Right kidney (tissue), 1 donor: ENCODE results near the gene DYRK4.

Source experiments
- DNase-seq: peaks from one replicate; pipeline ENCODE4 v3.0.0-alpha.2; 2016

DYRK4 gene

DNA sequence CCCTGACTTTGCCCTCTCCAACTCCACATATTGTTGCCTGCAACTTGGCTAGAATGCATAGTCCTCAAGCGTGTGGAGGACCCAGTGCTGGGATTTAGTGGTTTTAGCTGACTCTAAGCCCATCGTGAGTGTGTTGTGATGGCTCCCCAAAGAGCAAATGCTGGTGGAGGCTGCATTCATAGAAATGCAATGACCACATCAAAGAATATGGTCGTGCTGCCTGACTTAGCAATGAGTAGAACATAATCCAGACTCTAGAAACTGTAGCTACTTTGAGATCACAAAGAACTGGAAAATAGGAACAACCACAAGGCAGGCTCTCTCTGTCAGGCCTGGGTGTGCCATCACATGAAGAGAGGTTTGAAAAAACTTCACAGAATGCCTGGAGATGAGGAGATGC, 1.3 kb downstream of the DYRK4 start:
- DNase-seq: no peak

DNA sequence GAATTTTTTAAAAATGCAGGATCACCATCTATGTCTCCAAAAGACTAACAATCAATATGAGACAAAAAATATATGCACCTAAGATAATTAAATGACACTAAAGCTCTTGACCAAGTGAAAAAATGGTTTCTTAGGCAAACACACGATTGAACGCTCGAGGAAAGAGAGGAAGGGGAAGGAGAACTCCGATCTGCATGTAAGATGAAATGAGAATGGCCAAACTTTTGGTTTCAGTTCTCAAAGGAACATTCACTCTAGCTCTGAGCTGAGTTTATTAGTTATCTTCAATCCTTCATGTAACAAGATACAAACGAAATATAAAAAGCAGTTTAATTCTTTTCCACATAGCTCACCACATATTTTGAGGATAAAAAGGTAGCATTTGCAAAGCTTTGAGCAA, 2.8 kb downstream of the DYRK4 start:
- DNase-seq: no peak

DNA sequence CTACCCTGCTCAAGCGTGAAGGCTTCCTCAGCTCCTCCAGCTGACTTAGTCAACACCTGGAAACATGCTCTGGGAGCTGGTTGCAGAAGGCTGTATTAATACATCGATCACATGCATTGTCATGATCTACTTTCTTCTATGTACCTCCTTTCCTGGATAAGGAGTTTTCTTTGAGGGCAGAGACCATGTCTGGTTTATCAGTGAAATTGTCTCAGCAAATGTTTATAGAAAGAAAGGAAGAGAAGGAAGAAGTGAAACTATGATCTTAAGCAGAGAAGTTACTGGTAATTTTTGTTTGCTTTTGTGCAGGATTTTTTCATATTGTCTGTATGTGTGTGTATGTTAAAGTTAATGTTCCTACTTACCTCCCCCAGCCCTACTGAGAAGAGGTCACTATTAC, 4.5 kb downstream of the DYRK4 start:
- no peak for DNase-seq

DNA sequence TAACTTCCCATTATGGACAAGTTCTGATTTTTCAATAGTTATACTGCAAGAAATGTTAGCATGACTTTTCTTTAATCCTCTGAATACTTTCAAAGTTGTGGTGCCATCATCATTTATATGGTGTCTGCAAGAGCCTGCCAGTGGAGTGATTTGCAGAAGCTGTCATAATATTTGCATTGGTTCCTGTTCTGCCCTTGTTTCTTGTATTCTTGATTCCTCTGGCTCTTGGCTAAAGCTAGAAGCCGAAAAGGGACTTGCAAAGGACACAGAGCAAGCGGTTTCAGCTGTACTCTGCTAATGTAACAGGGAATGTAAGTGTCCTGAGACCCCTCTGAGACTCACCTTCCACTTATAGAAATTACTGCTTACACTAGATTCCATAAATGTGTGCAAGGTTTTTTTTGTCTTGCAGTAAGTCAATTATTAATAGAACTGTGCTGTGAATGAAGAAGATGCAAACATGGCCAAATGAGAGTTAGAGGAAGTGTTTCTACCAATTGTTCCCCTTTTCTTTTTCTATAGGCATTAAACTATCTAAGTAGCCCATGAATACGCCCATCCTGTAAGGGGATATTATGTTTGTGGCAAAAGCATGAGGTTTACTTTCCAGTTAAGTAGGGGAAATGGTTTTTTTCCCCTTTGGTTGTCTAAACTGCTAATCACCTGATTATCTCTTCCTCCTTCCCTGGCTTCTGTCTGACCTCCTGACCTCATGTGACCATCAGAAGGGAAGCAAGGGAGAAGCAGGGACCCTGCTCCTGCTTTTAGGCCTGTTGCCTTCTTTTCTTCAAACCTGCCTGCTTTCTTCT, 5.3 kb downstream of the DYRK4 start:
- DNase-seq: no peak

DNA sequence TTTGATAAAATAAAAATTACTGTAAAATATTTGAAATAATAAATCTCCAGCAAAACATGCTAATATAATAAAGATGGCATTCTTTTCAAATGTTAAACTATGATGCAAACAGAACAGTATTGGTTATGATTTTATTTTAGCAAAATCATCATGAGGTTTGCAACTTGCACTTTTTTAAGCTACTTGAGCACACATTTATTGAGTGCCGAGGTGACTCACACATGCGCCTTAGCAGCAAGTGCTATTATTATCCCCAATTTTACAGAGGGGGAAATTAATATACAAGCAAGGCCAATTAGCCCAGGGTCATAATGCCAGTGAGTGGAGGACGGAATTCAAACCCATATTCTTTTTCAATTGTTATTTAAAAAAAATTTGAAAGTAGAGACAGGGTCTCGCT, 7.3 kb downstream of the DYRK4 start:
- DNase-seq: no peak

DNA sequence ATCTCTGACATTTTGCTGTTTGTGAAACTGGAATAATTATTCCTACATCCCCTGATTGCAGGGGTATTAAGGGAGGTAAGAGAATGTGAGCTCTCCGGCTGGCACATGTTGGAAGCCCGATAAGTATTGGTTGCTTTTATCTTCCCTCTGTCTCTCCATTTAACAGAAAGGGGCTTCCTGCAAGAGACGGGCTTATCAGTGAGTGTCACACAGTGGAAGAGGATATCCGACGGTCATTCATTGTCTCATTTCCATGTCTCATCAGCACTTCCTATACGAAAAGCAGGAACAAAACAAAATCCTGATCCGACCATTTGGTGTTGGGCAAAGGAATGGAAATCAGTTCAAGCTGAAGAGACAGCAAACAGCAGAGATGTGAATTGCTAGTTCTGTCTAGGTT, 10.7 kb downstream of the DYRK4 start:
- no peak for DNase-seq

DNA sequence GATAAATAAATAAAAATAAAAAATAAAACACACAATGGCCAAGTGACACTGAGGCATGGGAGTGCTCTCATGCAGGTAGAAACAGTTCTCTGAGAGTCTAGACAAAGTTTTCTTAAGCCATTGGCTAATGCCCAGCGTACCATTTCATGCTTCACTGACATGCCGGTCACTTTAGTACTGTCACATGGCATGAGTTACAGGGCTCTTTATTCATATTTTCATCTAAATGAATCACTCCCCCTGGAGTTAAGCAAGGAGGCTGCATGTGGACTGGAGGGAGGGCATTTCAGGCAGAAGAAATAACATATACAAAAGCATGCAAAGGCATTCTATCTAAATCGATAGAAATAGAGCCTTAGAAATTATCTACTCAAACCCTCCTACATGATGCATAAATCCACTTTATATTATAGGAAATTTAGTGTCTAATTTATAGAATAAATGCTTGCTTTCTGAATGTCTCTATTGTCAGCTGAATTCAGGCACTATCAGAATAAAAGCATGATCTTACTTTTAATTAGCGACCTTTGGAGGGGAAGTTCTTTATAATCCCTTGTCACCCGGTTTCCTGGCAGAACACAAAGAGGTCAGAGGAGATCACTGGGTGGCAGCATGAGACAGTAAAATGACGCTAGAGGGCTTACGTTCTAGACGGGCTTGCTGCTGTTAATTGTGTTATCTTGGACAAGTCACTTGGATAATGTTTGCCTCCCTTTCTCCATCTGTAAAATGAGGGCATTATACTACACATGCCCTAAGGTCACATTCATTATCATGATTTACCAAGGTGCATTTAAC, 17.5 kb downstream of the DYRK4 start:
- DNase-seq: no peak

DNA sequence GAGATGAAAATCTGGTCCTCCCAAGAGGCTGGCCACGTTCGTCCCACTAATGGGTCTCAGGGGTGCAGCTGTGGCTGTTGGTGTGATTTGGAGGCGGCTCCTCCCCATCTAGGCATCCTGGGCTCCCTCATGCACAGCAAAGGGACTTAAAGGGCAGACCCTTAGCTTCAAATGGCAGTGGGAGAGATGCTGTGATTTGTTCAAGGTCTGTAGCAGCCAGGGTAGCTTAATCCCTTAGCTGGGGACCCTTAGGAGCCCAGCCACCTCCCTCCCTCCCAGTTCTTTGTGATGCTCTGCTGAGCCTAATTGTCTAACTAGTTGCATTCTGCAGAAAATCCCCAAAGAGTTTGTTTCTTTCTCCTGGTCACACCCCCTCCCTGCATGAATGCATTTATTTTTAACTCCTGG, 18.3 kb downstream of the DYRK4 start:
- DNase-seq: no peak

DNA sequence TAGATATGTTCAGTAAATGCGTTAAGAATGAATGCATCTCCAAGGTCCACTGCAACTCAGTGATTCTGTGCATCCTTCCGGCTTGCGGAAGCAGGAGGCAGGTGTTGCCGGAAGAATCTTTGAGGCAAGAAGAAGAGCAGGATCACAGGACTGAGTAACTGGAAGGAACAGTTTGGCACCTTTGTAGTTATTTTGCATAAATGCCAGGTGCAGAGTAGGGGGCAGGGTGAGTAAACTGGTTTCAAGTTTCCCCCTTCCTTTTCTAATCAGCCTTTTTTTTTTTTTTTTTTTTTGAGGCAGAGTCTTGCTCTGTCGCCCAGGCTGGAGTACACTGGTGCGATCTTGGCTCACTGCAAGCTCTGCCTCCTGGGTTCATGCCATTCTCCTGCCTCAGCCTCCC, 22.3 kb downstream of the DYRK4 start:
- no peak for DNase-seq

DNA sequence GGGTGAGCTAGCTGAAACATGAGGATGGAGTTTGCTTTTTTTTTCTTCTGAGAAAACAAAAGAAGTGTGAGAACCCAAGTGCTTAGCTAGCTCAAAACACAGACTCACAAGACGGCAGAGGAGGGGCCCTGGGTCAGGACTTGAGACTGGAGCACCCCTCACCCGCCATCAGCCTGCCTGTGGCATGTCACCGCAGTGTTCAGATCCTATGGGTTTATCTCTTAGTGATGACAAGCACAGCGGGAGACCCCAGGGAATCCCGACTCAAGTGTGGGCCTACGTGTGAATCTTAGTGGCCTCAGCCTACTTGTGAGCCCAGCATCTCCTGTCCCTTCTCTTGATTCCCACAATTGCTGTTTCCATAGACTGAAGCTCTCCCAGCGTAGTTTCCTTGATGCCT, 22.9 kb downstream of the DYRK4 start:
- DNase-seq: no peak

DNA sequence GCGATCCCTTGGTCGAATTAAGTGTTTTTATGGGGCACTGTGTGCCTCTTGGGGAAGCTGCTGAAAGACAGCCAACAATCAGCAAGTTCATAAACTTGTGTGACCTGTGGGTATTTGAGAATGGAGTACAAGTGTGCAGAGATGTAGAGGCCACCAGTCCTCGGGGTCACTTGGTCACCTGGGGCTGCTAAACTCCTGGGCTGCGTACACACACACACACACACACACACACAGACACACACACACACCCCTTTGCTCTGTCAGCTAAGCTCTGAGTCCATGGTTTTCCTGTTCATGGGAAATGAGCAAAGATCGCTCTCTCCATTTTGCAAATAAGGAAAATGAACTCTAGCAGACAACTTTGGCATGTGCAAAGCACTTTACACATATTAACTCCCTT, 24.5 kb downstream of the DYRK4 start:
- DNase-seq: no peak

DNA sequence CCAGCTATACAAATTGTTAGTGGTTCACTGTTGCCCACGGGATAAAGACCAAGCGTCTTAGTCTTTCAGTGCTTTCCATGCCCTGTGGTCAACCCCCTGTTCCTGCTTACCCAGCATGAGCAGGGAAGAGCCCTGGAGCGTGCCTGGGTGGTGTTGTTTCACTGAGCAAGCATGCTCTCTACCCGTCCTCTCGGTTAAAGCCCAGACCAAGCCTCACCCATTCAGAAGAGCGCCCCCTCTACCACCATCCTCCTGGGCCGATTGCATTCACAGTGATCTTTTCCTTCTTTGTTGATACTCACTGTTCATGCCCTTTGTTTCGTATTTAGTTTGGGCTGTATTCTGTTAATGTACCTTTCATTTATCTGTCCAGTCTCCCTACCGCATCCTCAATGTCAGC, 25.1 kb downstream of the DYRK4 start:
- no peak for DNase-seq

DNA sequence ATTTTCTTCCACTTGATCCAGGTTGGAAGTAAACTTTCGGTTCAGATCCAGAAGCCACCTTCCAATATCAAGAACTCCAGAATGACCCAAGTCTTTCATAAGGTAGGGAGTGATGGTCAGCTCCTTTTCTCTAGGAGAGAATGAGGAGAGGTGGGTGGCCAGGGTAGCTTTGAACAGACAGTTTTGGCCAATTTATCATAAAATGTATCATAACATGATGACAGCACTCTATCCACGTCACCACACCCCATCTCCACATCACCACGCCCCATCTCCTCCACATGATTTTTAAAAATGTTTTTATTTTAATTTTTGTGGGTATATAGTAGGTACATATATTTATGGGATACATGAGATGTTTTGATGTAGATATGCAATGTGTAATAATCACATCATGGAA, 26.9 kb downstream of the DYRK4 start:
- DNase-seq: no peak

DNA sequence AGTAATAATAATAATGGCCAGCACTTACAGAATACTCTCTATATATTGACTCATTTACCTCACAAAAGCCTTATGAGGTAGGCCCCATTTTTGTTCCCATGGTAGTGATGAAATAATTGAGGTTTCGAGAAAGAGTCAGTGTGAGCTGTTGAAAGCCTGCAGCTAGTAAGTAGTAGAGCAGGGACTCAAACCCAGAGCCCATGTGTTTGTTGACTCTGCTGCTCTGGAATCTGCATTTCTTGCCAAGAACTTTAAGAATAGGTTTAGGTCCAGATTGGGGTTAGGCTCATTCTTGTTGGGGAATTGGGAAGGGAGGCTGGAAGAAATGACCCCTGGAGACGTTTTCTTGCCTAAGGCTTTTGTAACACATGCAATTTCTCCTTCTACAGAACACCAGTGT, 27.9 kb downstream of the DYRK4 start:
- DNase-seq: no peak

DNA sequence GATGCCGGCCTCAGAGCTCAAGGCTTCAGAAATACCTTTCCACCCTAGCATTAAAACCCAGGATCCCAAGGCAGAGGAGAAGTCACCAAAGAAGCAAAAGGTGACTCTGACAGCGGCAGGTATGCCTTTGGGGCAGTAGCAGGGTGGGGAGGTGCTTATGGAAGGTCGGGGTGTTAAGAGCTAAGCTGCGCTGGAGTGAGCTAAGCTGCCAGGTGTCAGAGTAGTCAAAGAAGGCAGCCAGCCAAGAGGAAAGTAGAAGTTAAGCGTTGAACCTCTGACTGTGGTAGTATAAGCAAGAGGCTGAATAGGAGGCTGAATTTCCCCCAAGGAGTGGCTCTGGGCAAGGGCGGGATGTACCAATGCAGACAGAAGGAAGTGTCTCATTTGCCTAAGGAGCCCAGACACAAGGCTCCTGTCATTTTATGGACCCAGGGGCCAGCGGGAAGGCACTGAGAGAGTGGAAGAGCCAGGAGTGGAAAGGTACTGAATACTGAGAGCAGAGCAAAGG, 29.2 kb downstream of the DYRK4 start:
- no peak for DNase-seq

DNA sequence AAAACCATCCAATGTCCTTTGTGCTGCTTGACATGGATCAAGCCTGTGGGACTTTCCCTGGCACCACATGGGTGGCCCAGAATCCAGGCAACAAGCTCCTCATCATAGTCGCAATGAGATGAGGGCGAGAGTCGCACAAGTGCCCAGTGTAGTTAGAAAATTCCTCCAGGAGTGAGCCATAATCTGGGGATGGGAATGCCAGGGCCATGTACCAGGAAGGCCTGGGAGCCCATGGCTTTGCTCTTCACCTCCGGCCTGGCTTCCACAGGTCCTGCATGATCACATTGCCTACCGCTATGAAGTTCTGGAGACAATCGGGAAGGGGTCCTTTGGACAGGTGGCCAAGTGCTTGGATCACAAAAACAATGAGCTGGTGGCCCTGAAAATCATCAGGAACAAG, 33.9 kb downstream of the DYRK4 start:
- DNase-seq: no peak

DNA sequence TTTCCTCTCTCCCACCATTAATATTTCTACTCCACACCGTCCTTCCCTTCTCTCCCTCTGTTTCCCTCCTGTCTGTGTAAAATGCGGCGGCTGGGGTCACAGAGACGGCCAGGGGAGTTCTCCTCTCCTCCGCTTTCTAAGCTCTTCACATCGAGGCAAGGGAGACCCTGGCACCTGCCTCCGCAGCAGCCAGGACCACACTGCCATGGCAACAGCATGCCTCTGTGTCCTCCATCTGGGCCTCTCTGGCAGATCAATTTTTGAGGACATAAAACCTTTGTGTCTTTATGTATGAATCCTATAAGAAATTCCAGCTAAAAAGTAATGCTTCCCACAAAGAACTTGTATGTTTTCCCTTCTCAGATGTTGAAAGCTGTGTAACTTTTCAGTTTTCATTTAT, 41.4 kb downstream of the DYRK4 start:
- DNase-seq: no peak

DNA sequence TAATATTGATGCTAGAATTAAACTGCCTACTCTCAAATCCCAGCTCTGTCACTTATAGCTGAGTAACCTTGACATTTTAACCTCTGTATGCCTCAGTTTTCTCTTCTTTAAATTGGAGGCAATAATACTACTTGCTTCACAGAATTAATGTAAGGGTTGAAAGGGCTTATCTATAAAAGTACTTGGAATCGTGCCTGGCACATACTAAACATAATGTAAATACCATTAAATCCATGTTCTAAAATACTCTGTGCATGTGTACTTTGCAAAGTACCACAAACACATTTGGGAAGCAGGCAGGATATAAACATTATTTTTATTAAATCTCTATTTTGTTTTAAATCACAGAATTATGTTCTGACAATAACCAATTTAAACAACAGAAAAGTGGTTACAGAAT, 41.9 kb downstream of the DYRK4 start:
- DNase-seq: no peak

DNA sequence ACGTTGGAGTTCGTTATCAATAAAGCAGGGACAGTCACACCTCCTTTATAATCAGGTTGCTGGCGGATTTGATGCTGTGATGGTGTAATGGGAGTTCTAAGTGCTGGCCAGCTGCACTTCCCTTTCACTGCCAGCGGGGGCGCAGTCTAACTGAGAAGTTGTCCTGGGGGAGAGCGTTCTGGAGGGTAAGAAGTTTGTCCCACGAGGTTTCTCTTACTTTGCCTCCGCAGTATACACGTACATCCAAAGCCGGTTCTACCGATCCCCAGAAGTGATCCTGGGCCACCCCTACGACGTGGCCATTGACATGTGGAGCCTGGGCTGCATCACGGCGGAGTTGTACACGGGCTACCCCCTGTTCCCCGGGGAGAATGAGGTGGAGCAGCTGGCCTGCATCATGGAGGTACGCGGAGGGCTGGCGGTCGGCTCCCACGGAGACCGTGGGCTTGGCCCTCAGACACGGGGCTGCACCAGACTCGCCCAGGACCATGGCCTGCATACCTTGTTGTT, 42.7 kb downstream of the DYRK4 start:
- DNase-seq: peak; percentile 86

DNA sequence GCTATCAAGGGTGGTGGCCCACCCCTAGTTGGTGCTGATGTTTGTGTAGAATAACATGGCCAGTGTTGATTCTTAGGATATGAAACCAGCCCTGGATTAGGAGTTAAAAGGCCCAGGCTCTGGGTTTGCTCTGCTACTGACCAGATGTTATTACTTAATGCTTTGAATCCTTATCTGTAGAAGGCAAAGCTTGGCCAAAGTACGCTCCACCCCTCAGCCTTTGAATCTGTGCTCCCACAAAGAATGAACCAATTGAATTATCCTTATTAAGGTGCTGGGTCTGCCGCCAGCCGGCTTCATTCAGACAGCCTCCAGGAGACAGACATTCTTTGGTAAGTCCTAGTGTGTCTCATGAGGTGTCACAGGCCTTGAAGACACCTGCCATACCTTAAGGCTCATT, 45.0 kb downstream of the DYRK4 start:
- no peak for DNase-seq

DNA sequence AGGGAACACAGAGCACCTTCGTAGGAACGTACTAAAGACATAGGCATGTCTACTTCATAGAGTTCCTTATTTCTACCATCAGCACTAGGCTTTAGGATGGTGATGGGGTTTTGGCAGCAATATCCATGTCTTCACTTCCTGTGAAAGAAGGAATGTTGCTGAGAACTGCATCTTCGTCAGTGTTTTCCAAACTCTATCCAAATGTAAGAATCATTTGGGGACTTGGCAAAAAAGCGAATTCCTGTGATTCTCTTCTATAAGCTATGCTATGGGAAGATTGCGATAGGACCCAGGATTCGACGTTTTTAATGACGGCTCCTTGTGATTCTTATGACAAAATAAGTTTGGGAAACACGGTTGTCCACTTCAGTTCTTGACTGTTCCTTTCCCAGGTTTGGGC, 47.1 kb downstream of the DYRK4 start:
- no peak for DNase-seq

DNA sequence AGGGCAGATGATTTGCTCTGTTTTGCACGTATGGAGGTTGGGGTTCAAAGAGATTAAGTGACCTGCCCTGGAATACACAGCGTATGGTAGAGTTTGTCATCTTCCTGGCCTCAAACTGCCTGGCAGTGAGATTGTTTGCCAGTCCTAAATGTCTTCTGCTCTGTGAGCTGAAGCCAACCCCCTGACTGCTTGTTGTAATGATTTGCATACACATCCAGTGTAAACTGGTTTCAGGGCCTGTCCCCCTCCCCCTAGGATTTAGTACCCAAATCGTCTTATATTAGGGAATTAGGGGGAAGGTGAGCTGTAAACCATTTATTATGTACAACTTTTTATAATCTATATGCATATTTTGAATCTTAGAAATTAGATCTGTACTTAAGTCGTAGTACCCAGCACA, 48.5 kb downstream of the DYRK4 start:
- no peak for DNase-seq

DNA sequence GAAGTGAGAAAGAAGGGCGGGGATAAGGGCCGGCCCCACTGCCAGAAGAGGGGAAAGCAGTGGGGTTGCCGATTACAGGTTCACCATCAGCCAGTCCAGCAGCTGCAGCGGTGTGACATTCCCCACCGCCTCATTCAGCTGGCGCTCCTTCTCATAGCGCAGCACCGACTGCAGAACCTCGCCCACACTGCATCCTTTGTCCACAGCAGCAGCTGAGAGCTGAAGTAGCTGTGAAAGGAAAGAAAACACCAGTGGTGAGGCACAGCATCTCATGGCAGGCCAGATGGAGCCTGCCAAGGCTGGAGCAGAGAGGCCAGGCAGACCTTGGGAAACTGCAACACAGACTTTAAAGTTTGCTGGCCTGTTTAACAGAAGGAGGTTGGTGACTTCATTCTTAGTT, 53.7 kb downstream of the DYRK4 start:
- DNase-seq: no peak

DNA sequence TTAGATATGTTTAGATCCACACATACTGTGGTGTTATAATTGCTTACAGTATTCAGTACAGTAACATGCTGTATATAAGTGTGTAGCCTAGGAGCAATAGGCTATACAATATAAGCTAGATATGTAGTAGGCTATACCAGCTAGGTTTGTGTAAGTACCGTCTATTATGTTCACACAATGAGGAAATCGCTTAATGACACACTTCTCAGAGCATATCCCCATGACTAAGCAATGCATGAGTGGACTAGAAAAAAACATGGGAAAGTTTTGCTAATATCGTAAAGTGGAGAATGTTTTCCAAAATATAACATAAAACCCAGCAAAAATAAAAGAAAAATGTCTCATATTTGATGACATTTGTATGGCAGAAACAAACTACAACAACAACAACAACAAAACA, 59.5 kb downstream of the DYRK4 start:
- no peak for DNase-seq
